Measurements from ENCODE around the gene PRIM1.

DNA sequence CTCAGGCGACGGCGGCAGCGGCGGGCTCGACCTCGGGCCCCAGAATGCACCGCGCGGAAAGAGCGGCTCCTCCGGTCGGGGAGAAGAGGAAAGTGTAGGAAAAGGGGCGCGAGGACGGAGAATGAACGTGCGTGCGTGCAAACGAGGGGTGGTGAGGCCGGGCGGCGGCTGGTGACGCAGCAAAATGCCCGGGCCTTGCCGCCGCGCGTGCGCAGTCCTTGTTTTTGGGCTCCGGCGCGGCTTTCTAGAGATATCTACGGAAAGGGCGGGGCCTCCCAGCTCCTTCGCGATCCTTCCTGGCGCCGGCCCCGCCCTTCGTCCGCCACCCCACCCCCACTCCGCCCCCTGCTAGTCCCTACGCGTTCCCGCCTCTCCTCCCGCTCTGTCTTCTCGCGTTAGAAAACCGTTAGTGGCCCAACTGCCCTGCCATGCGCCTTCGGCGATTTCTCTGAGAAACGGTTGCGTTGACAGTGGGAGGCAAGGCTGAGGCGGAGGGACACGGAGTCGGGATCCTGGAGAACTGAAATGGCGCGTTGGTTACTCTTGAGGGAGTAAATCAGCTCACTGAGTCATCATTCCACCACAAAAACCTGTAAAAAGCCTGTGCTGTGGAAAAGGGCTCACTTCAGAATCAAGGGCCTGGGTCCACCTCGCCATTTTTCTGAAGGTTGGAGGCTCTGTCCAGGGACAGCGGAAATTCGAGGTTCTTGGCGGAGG, 63.8 kb downstream of the PRIM1 start, which contains the start of gene PTGES3:
- TF ChIP-seq ZNF232 (CRISPR knock-in tag; IDR thresholded peaks at IDR 0.05; ENCODE audit: borderline replicate concordance) (peak; percentile 94; the same call in 1 of the 2 replicates), NFE2L2 (IDR thresholded peaks at IDR 0.05; ENCODE audit: low read length) (peak; percentile 87), KLF11 (CRISPR knock-in tag; IDR thresholded peaks at IDR 0.05) (peak; percentile 92), EP300 (IDR thresholded peaks at IDR 0.05; ENCODE audit: low read depth in 2 of 2, low read length in 2 of 2) (no peak; a peak in 1 of 4 replicates), EP300 (CRISPR knock-in tag; IDR thresholded peaks at IDR 0.05; ENCODE audit: borderline replicate concordance) (peak; percentile 9; the same call in 1 of the 2 replicates), CEBPB (IDR thresholded peaks at IDR 0.05; ENCODE audit: borderline replicate concordance, low read depth, low read length) (no peak), POLR2A (IDR thresholded peaks at IDR 0.05; ENCODE audit: insufficient read depth in 1 of 2, low read depth in 2 of 2, low read length in 2 of 2) (peak; percentile 58 to 75), PRPF4 (IDR thresholded peaks at IDR 0.05; ENCODE audit: low read depth, low read length, poor library complexity, severe bottlenecking) (peak; percentile 83), NFE2L1 (CRISPR knock-in tag; IDR thresholded peaks at IDR 0.05; ENCODE audit: borderline replicate concordance) (peak; percentile 97), RFX1 (IDR thresholded peaks at IDR 0.05) (no peak), NPAS2 (CRISPR knock-in tag; IDR thresholded peaks at IDR 0.05; ENCODE audit: borderline replicate concordance) (no peak)
- TF ChIP-seq, protein P1, sequence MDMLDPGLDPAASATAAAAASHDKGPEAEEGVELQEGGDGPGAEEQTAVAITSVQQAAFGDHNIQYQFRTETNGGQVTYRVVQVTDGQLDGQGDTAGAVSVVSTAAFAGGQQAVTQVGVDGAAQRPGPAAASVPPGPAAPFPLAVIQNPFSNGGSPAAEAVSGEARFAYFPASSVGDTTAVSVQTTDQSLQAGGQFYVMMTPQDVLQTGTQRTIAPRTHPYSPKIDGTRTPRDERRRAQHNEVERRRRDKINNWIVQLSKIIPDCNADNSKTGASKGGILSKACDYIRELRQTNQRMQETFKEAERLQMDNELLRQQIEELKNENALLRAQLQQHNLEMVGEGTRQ (IDR thresholded peaks at IDR 0.05; ENCODE audit: low read depth, low read length) = no peak
- TF ChIP-seq, protein P1 (CRISPR knock-in tag; IDR thresholded peaks at IDR 0.05; ENCODE audit: borderline replicate concordance) = peak; percentile 20; the same call in 1 of the 2 replicates
- TF ChIP-seq, protein P2, sequence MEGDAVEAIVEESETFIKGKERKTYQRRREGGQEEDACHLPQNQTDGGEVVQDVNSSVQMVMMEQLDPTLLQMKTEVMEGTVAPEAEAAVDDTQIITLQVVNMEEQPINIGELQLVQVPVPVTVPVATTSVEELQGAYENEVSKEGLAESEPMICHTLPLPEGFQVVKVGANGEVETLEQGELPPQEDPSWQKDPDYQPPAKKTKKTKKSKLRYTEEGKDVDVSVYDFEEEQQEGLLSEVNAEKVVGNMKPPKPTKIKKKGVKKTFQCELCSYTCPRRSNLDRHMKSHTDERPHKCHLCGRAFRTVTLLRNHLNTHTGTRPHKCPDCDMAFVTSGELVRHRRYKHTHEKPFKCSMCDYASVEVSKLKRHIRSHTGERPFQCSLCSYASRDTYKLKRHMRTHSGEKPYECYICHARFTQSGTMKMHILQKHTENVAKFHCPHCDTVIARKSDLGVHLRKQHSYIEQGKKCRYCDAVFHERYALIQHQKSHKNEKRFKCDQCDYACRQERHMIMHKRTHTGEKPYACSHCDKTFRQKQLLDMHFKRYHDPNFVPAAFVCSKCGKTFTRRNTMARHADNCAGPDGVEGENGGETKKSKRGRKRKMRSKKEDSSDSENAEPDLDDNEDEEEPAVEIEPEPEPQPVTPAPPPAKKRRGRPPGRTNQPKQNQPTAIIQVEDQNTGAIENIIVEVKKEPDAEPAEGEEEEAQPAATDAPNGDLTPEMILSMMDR (CRISPR knock-in tag; IDR thresholded peaks at IDR 0.05) = 0 out of 2 replicates have a peak, but pooled peaks have one; percentile 3
